Measurements from ENCODE around the gene CDC37L1. TPM values are rescaled to one million over a fixed set of nuclear protein-coding genes. Genes with fewer than 3 reads are reported as not detected.

Gene CDC37L1
- total RNA-seq, 4 donors from 2014 or later = 28.5 to 48.9 (median 38.0) TPM

- 85 to 93% methylated on average over 6 of the region's 6 CpGs for WGBS, 2 donors
- H3K4me1 ChIP-seq = no peaks in the 10 kb centered on the region
- TF ChIP-seq EP300 (IDR thresholded peaks at IDR 0.05) = no peak
- no peak for TF ChIP-seq CTCF (IDR thresholded peaks at IDR 0.05)
- no peak for TF ChIP-seq POLR2A (IDR thresholded peaks at IDR 0.05)
- H3K36me3 ChIP-seq = peaks cover 0 to 71% (median 10%) of the 10 kb centered on the region in 3 donors
- no peaks in the 10 kb centered on the region for H3K27me3 ChIP-seq
- H3K27ac ChIP-seq = no peak overlapping the region
- H3K4me3 ChIP-seq = no peak overlapping the region
- no peaks in the 10 kb centered on the region for H3K9me3 ChIP-seq
- no peak for DNase-seq (ENCODE audit: low spot score in 2 of 2)
Measured at GRCh38 chr9:4718911-4719310, 39.5 kb downstream of the CDC37L1 start.

- no peaks in the 10 kb centered on the region for H3K4me1 ChIP-seq
Measured at GRCh38 chr9:4721736-4722135, 42.4 kb downstream of the CDC37L1 start.

DNA sequence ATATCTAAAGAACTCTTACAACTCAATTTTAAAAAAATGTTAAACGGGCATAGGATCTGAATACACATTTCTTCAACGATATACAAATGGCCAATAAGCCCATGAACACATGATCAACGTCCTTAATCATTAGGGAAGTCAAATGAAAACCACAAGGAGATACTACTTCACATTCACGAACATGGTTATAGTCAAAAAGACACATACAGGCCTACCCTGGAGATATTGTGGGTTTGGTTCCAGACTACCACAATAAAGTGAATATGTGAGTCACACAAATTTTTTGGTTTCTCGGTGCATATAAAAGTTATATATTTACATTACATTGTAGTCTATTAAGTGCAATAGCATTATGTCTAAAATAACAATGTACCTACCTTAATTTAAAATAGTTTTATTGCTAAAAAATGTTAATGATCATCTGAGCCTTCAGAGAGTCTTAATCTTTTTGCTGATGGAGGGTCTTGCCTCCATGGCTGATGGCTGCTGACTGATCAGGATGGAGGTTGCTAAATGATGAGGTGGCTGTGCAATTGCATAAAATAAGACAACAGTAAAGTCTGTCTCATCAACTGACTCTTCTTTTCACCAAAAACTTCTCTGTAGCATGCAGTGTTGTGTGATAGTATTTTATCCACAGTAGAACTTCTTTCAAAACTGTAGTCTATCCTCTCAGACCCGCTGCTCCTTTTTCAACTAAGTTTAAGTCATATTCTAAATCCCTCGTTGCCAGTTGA, 46.5 kb downstream of the CDC37L1 start:
- no peaks in the 10 kb centered on the region for H3K4me1 ChIP-seq
- 87 to 96% methylated on average over 7 of the region's 7 CpGs for WGBS, 2 donors
- TF ChIP-seq EP300 (IDR thresholded peaks at IDR 0.05) = no peak
- no peak for TF ChIP-seq POLR2A (IDR thresholded peaks at IDR 0.05)
- TF ChIP-seq CTCF (IDR thresholded peaks at IDR 0.05) = no peak
- no peaks in the 10 kb centered on the region for H3K27me3 ChIP-seq
- no peak overlapping the region for H3K4me3 ChIP-seq
- no peak for DNase-seq (ENCODE audit: low spot score in 2 of 2)
- H3K27ac ChIP-seq = no peak overlapping the region
- H3K9me3 ChIP-seq = no peaks in the 10 kb centered on the region
- peaks cover 0 to 16% (median 0%) of the 10 kb centered on the region in 3 donors for H3K36me3 ChIP-seq

More at GRCh38 chr9:4721736-4722135, 42.4 kb downstream of the CDC37L1 start:
- Histone ChIP-seq H3K4me3 (no peak overlapping the region), H3K36me3 (peaks cover 0 to 56% (median 10%) of the 10 kb centered on the region in 3 donors), H3K9me3 (no peaks in the 10 kb centered on the region), H3K27me3 (no peaks in the 10 kb centered on the region), H3K27ac (no peak overlapping the region)
- WGBS, 2 donors = 98% methylated on average over 4 of the region's 4 CpGs
- no peak for DNase-seq (ENCODE audit: low spot score in 2 of 2)
- TF ChIP-seq POLR2A (IDR thresholded peaks at IDR 0.05) (no peak), CTCF (IDR thresholded peaks at IDR 0.05) (no peak), EP300 (IDR thresholded peaks at IDR 0.05) (no peak)

DNA sequence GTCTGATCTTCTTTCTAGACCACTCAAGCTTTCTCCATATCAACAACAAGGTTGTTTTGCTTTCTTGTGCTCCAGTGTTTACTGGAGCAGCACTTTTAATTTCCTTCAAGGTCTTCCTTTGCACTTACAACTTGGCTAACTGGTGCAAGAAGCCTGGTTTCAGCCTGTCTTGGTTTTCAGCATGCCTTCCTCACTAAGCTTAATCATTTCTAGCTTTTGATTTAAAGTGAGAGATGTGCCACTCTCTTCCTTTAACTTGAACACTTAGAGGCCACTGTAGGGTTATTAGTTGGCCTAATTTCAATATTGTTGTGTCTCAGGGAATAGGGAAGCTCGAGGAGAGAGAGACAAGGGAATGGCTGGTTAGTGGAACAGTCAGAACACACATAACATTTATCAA, 48.2 kb downstream of the CDC37L1 start:
- no peak overlapping the region for H3K27ac ChIP-seq
- WGBS, 2 donors = 43 to 55% methylated on average over 1 of the region's 1 CpG
- H3K36me3 ChIP-seq = no peaks in the 10 kb centered on the region
- no peaks in the 10 kb centered on the region for H3K9me3 ChIP-seq
- DNase-seq (ENCODE audit: low spot score in 2 of 2) = no peak
- no peaks in the 10 kb centered on the region for H3K27me3 ChIP-seq
- no peak overlapping the region for H3K4me3 ChIP-seq
- peaks cover 0 to 7% (median 0%) of the 10 kb centered on the region in 4 donors for H3K4me1 ChIP-seq
- no peak for TF ChIP-seq CTCF (IDR thresholded peaks at IDR 0.05)
- no peak for TF ChIP-seq EP300 (IDR thresholded peaks at IDR 0.05)
- no peak for TF ChIP-seq POLR2A (IDR thresholded peaks at IDR 0.05)

DNA sequence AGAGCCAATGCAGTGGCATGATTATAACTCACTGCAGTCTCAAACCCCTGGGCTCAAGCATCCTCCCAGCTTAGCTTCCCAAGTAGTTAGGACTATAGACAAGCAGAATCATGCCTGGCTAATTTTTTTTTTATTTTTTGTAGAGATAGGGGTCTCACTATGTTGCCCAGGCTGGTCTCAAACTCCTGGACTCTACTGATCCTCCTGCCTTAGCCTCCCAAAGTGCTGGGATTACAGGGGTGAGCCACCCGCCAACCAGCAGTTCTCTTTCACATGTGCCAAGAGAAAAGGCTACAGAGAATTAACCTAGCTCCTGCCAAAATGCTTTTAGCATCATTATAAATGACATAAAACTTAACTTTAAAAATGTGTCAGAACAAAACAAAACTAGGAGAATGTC, 53.5 kb downstream of the CDC37L1 start:
- no peak overlapping the region for H3K4me3 ChIP-seq
- no peak for DNase-seq (ENCODE audit: low spot score in 2 of 2)
- peaks cover 0 to 14% (median 0%) of the 10 kb centered on the region in 4 donors for H3K4me1 ChIP-seq
- no peaks in the 10 kb centered on the region for H3K9me3 ChIP-seq
- WGBS, 2 donors = 96 to 97% methylated on average over 1 of the region's 1 CpG
- H3K27ac ChIP-seq = no peak overlapping the region
- no peaks in the 10 kb centered on the region for H3K36me3 ChIP-seq
- H3K27me3 ChIP-seq = no peaks in the 10 kb centered on the region
- TF ChIP-seq CTCF (IDR thresholded peaks at IDR 0.05) (no peak), POLR2A (IDR thresholded peaks at IDR 0.05) (no peak), EP300 (IDR thresholded peaks at IDR 0.05) (no peak)

Measured in tibial nerve (tissue), 4 donors.